GM19023 (cell line): Measurements from ENCODE around the gene NARS2.
"Not testable (repeated sequence)": the region's sequence is repeated elsewhere in the genome, so short reads cannot be mapped to it uniquely, and the experiment has no call there.

Source experiments
- ATAC-seq: cut with Tn5 transposase; IDR thresholded peaks from one replicate; pipeline ENCODE4 v1.9.1; 2021; ENCODE audit warnings: mild to moderate bottlenecking, moderate library complexity; ENCODE audit not compliant: unreplicated experiment

NARS2 gene

GRCh38 chr11:78493413-78493975 is 81.2 kb downstream of the NARS2 start:
- ATAC-seq, result no peak

- no peak for ATAC-seq
Observed at GRCh38 chr11:78492973-78493372, 81.7 kb downstream of the NARS2 start.

- ATAC-seq, result no peak
Observed at GRCh38 chr11:78489184-78489583, 85.5 kb downstream of the NARS2 start.

- ATAC-seq, result no peak
Observed at GRCh38 chr11:78478536-78478935, 96.1 kb downstream of the NARS2 start.

GRCh38 chr11:78476066-78476465 is 98.6 kb downstream of the NARS2 start:
- ATAC-seq, result no peak

GRCh38 chr11:78474451-78474850 is 100.2 kb downstream of the NARS2 start:
- ATAC-seq, result no peak

- ATAC-seq, result no peak
Observed at GRCh38 chr11:78472905-78473304, 101.8 kb downstream of the NARS2 start.

GRCh38 chr11:78472382-78472781 is 102.3 kb downstream of the NARS2 start:
- no peak for ATAC-seq

- ATAC-seq, result no peak
Observed at GRCh38 chr11:78470861-78471442, 103.7 kb downstream of the NARS2 start.

- ATAC-seq, result no peak
Observed at GRCh38 chr11:78469896-78470295, 104.8 kb downstream of the NARS2 start.

GRCh38 chr11:78467931-78468330 is 106.7 kb downstream of the NARS2 start:
- no peak for ATAC-seq

- ATAC-seq, result no peak
Observed at GRCh38 chr11:78467370-78467769, 107.3 kb downstream of the NARS2 start.

- ATAC-seq, result peak; percentile 97
Observed at GRCh38 chr11:78465169-78465942, 109.3 kb downstream of the NARS2 start.

- not testable (repeated sequence) for ATAC-seq
Observed at GRCh38 chr11:78464787-78465168, 109.9 kb downstream of the NARS2 start.

GRCh38 chr11:78460471-78460870 is 114.2 kb downstream of the NARS2 start:
- ATAC-seq, result no peak

GRCh38 chr11:78459738-78460137 is 114.9 kb downstream of the NARS2 start:
- no peak for ATAC-seq

- ATAC-seq, result no peak
Observed at GRCh38 chr11:78457448-78457847, 117.2 kb downstream of the NARS2 start.

- ATAC-seq, result no peak
Observed at GRCh38 chr11:78453140-78453935, 121.3 kb downstream of the NARS2 start.

GRCh38 chr11:78451371-78452150 is 123.1 kb downstream of the NARS2 start:
- ATAC-seq, result no peak

- ATAC-seq, result no peak
Observed at GRCh38 chr11:78450866-78451265, 123.8 kb downstream of the NARS2 start.

- ATAC-seq, result no peak
Observed at GRCh38 chr11:78449866-78450265, 124.8 kb downstream of the NARS2 start.
